CD14-positive monocyte (primary cell): ENCODE measurements around the gene NOTCH1. TPM values are rescaled to one million over a fixed set of nuclear protein-coding genes. Genes with fewer than 3 reads are reported as not detected.

Source experiments
- DNase-seq, 3 donors: peaks; one replicate each; pipeline ENCODE4 v3.0.0-alpha.2; 2011 to 2022
- H2AFZ ChIP-seq: 2 replicates; pipeline ENCODE4 v1.6.0; 2012; ENCODE audit warnings: mild to moderate bottlenecking, low read depth, low read length, inconsistent platforms; ENCODE audit not compliant: insufficient read depth, poor library complexity, severe bottlenecking
- H3K27ac ChIP-seq, 2 donors: 1 replicate in 1 of 2; 2 replicates in 1 of 2; pipeline ENCODE4 v1.5.1; 2012 to 2013; ENCODE audit warnings: low read length in 2 of 2, control low read depth in 1 of 2, inconsistent platforms in 1 of 2, low read depth in 1 of 2, mild to moderate bottlenecking in 1 of 2
- H3K27me3 ChIP-seq, 2 donors: one replicate each; pipeline versions ENCODE4 v1.6.0 to v1.6.1; 2011 to 2013; ENCODE audit warnings: low read length in 2 of 2; ENCODE audit not compliant: control insufficient read depth in 2 of 2, insufficient read depth in 2 of 2
- H3K36me3 ChIP-seq, 2 donors: replicated peaks in 1 of 2; 1 replicate in 1 of 2; 2 replicates in 1 of 2; pipeline versions ENCODE4 v1.5.1 to v1.6.1; 2012 to 2013; ENCODE audit warnings: low read length in 2 of 2, control low read depth in 1 of 2, inconsistent platforms in 1 of 2, mild to moderate bottlenecking in 1 of 2; ENCODE audit not compliant: insufficient read depth in 2 of 2, control insufficient read depth in 1 of 2
- H3K4me1 ChIP-seq, 2 donors: 1 replicate in 1 of 2; 2 replicates in 1 of 2; pipeline versions ENCODE4 v1.5.1 to v1.6.1; 2012 to 2013; ENCODE audit warnings: low read length in 2 of 2, control low read depth in 1 of 2, inconsistent platforms in 1 of 2, mild to moderate bottlenecking in 1 of 2, moderate library complexity in 1 of 2; ENCODE audit not compliant: insufficient read depth in 2 of 2, control insufficient read depth in 1 of 2
- H3K4me2 ChIP-seq: replicated peaks from 2 replicates; pipeline ENCODE3; 2012; ENCODE audit warnings: low read length, moderate library complexity, mild to moderate bottlenecking; ENCODE audit not compliant: poor library complexity, severe bottlenecking; ENCODE audit errors: extremely low read depth
- H3K4me3 ChIP-seq, 3 experiments: fragments of 200-600 bp in 1 of 3; sonication (generic) in 1 of 3; replicated peaks in 1 of 3; 1 replicate in 2 of 3; 2 replicates in 1 of 3; pipeline ENCODE4 v1.5.1; 2011 to 2013; ENCODE audit warnings: low read length in 3 of 3, mild to moderate bottlenecking in 3 of 3, control low read depth in 2 of 3, low read depth in 2 of 3, inconsistent platforms in 1 of 3, moderate library complexity in 1 of 3
- H3K79me2 ChIP-seq: 2 replicates; pipeline ENCODE4 v1.6.0; 2012; ENCODE audit warnings: mild to moderate bottlenecking, control low read depth, inconsistent platforms, low read length, moderate library complexity; ENCODE audit not compliant: insufficient read depth
- H3K9ac ChIP-seq: 2 replicates; pipeline ENCODE4 v1.6.0; 2017; ENCODE audit warnings: low read length, mild to moderate bottlenecking; ENCODE audit not compliant: insufficient read depth, poor library complexity, severe bottlenecking
- H3K9me3 ChIP-seq, 2 donors: replicated peaks in 1 of 2; 1 replicate in 1 of 2; 2 replicates in 1 of 2; pipeline versions ENCODE4 v1.5.1 to v1.6.1; 2012 to 2013; ENCODE audit warnings: low read length in 2 of 2, control low read depth in 1 of 2; ENCODE audit not compliant: control insufficient read depth in 1 of 2, insufficient read depth in 1 of 2
- H4K20me1 ChIP-seq: 2 replicates; pipeline ENCODE4 v1.6.0; 2012; ENCODE audit warnings: mild to moderate bottlenecking, low read length, control low read depth, moderate library complexity; ENCODE audit not compliant: insufficient read depth
- H3K27ac Mint-ChIP-seq, 7 donors: one replicate each; pipeline ENCODE4 v1.8.0; 2020; ENCODE audit warnings: mild to moderate bottlenecking in 7 of 7, mixed read lengths in 7 of 7, moderate library complexity in 6 of 7, inconsistent platforms in 2 of 7
- H3K27me3 Mint-ChIP-seq, 3 donors: one replicate each; pipeline ENCODE4 v1.8.0; 2021 to 2022; ENCODE audit warnings: low read depth in 3 of 3, mild to moderate bottlenecking in 3 of 3, mixed read lengths in 3 of 3, moderate library complexity in 3 of 3, inconsistent platforms in 1 of 3
- H3K36me3 Mint-ChIP-seq, 2 donors: one replicate each; pipeline ENCODE4 v1.8.0; 2020; ENCODE audit warnings: mixed read lengths in 2 of 2, inconsistent platforms in 1 of 2, mild to moderate bottlenecking in 1 of 2
- H3K4me1 Mint-ChIP-seq: one replicate; pipeline ENCODE4 v1.8.0; 2020; ENCODE audit warnings: mild to moderate bottlenecking, mixed read lengths
- H3K4me3 Mint-ChIP-seq, 2 donors: one replicate each; pipeline ENCODE4 v1.8.0; 2020; ENCODE audit warnings: mild to moderate bottlenecking in 2 of 2, mixed read lengths in 2 of 2, moderate library complexity in 1 of 2
- H3K9me3 Mint-ChIP-seq, 7 donors: one replicate each; pipeline ENCODE4 v1.8.0; 2020 to 2022; ENCODE audit warnings: mixed read lengths in 7 of 7, mild to moderate bottlenecking in 6 of 7, moderate library complexity in 6 of 7, inconsistent platforms in 2 of 7
- WGBS: methylation state at CpG from one replicate; pipeline ENCODE4 v1.1.5; 2013; ENCODE audit warnings: missing lambda C conversion rate; ENCODE audit not compliant: insufficient coverage; 5-methylcytosine and 5-hydroxymethylcytosine counted together
- intact Hi-C, 2 donors: fragments of 100-400 bp; cut with micrococcal nuclease; formaldehyde crosslinking; loops; one replicate each; pipeline versions ENCODE4 v1.15.0 to v1.15.1; 2023
- polyA plus RNA-seq, 3 donors: library from polyadenylated mRNA; depleted of rRNA in 1 of 3; unstranded in 2 of 3; stranded (reverse) in 1 of 3; fragments of 300-500 nt in 2 of 3; fragments of >200 nt in 1 of 3; fragmentation: Illumina TruSeq in 2 of 3; gene quantifications; 1 replicate in 2 of 3; 2 replicates in 1 of 3; pipeline ENCODE4 v1.2.3, GENCODE V29; 2012 to 2021
- TF ChIP-seq, protein P1 (sequence below): fragments of 200-600 bp; IDR thresholded peaks from one replicate; pipeline ENCODE4 v1.8.0; 2022; ENCODE audit warnings: antibody characterized with exemption, mild to moderate bottlenecking

NOTCH1 gene
- polyA plus RNA-seq, 3 donors = 1.4 to 33.0 (median 2.2) TPM

DNA sequence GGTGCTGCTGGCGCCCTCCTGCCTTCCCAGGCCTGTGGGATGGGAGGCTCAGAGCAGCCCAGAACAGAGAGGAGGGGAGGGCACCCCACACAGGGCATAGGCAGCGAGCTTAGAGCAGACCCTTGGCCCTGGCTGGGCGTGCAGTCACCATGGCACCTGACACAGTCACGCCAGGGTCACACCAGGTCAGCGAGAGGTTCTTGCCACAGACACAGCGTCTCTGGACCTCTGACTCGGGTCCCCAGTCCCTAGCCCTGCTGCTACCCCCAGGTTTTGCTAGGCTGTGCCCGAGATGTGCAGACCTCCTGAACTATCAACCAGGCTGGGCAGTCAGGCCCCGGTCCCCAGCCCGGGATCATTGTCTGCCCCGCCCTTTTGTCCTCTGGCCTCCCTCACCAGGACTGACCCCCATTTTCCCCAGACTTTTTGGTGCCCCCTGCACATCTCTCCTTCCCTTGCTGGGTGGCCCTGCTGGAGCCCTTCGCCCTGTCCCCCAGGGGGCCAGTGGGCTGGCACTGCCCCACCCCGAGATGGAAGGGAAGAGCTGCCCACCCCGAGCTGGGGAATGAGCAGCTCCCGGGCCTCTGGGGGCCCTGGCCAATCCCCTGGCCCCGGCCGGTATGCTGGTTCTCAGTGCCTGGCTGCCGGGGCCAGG lies 24.5 kb upstream of the NOTCH1 start:
- Mint-ChIP-seq H3K4me1 (peaks cover 5% of the 10 kb centered on the region), H3K36me3 (no peaks in the 10 kb centered on the region), H3K27ac (no peak overlapping the region), H3K9me3 (peaks cover 0 to 3% (median 0%) of the 10 kb centered on the region in 7 donors), H3K4me3 (no peak overlapping the region), H3K27me3 (peaks cover 0 to 9% (median 7%) of the 10 kb centered on the region in 3 donors)
- TF ChIP-seq, protein P1, sequence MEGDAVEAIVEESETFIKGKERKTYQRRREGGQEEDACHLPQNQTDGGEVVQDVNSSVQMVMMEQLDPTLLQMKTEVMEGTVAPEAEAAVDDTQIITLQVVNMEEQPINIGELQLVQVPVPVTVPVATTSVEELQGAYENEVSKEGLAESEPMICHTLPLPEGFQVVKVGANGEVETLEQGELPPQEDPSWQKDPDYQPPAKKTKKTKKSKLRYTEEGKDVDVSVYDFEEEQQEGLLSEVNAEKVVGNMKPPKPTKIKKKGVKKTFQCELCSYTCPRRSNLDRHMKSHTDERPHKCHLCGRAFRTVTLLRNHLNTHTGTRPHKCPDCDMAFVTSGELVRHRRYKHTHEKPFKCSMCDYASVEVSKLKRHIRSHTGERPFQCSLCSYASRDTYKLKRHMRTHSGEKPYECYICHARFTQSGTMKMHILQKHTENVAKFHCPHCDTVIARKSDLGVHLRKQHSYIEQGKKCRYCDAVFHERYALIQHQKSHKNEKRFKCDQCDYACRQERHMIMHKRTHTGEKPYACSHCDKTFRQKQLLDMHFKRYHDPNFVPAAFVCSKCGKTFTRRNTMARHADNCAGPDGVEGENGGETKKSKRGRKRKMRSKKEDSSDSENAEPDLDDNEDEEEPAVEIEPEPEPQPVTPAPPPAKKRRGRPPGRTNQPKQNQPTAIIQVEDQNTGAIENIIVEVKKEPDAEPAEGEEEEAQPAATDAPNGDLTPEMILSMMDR = no peak
- H3K27me3 ChIP-seq = no peaks in the 10 kb centered on the region
- 98% methylated on average over 12 of the region's 18 CpGs for WGBS
- no peak overlapping the region for H3K27ac ChIP-seq
- H3K36me3 ChIP-seq = no peaks in the 10 kb centered on the region
- no peak for DNase-seq
- no peak overlapping the region for H3K4me3 ChIP-seq
- H2AFZ ChIP-seq = no peak overlapping the region
- intact Hi-C loops = no loop called here
- H4K20me1 ChIP-seq = no peaks in the 10 kb centered on the region
- H3K9me3 ChIP-seq = no peaks in the 10 kb centered on the region
- H3K79me2 ChIP-seq = no peaks in the 10 kb centered on the region
- H3K4me1 ChIP-seq = peaks cover 9 to 11% of the 10 kb centered on the region in 2 donors
- no peak overlapping the region for H3K4me2 ChIP-seq
- H3K9ac ChIP-seq = no peak overlapping the region

DNA sequence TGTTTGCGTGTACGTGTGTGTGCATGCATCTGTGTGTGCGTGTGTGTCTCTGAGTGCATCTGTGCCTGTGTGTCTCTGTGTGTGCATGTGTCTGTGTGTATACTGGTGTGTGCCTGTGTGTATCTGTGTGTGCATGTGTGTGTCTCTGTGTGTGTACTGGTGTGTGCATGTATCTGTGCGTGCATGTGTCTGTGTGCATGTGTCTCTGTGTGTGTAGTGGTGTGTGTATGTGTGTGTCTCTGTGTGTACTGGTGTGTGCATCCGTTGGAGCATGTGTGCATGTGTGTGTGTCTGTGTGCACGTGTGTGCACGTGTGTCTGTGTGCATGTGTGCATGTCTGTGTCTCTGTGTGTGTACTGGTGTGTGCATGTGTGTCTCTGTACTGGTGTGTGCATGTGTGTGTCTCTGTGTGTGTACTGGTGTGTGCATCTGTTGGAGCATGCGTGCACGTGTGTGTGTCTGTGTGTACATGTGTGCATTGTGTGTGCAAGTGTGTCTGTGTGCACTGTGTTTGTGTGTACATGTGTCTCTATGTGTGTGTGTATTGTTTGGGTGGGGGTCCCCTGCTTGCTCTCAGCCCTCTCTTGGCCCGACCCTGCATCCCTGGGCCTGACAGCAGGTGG lies 23.8 kb upstream of the NOTCH1 start:
- Histone ChIP-seq H3K4me2 (no peak overlapping the region), H3K27me3 (no peaks in the 10 kb centered on the region), H3K36me3 (no peaks in the 10 kb centered on the region), H3K27ac (no peak overlapping the region), H3K4me1 (peaks cover 15 to 18% of the 10 kb centered on the region in 2 donors), H3K9ac (no peak overlapping the region), H3K4me3 (no peak overlapping the region), H3K9me3 (no peaks in the 10 kb centered on the region), H4K20me1 (no peaks in the 10 kb centered on the region), H2AFZ (no peak overlapping the region), H3K79me2 (no peaks in the 10 kb centered on the region)
- Mint-ChIP-seq H3K4me1 (peaks cover 11% of the 10 kb centered on the region), H3K4me3 (no peak overlapping the region), H3K27me3 (peaks cover 0 to 9% (median 7%) of the 10 kb centered on the region in 3 donors), H3K27ac (peak overlapping the region in 1 of 7 donors; percentile 59), H3K9me3 (peaks cover 0 to 3% (median 0%) of the 10 kb centered on the region in 7 donors), H3K36me3 (no peaks in the 10 kb centered on the region)
- WGBS = 98% methylated on average over 10 of the region's 10 CpGs
- intact Hi-C loops = loop anchor here in 1 of 2 donors (10.0 kb wide), 1 partner anchor 45 kb away; no protein-coding TSS in a partner anchor
- DNase-seq = no peak
- TF ChIP-seq, protein P1 = no peak
